Activated CD8-positive, alpha-beta memory T cell treated with anti-CD3 and anti-CD28 coated beads, Interleukin-2, amount 50 U/mL, for 48 hours (primary cell): ENCODE measurements around the gene KCNH8.
"Not testable (repeated sequence)": the region's sequence is repeated elsewhere in the genome, so short reads cannot be mapped to it uniquely, and the experiment has no call there.

Source experiments
- DNase-seq: peaks from one replicate; pipeline ENCODE4 v3.0.0-alpha.2; 2020

The KCNH8 gene

DNA sequence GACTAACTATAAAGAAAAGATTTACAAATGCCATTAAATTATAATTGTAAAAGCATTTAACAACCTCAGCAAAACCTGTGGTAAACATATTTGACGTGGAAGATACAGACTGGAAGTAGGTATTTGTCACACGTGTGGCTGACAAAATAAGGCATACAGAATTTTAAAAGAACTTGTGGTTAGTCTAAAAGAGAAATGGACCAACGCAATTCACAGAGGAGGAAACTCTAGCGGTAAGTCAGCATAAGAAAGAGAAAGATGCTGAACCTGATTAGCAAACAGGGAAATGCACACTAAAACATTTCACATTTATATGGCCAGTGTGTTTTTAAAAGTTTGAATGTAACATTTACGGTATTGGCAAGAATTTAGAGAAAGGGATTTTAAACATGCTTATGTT, 35.3 kb downstream of the KCNH8 start:
- no peak for DNase-seq

DNA sequence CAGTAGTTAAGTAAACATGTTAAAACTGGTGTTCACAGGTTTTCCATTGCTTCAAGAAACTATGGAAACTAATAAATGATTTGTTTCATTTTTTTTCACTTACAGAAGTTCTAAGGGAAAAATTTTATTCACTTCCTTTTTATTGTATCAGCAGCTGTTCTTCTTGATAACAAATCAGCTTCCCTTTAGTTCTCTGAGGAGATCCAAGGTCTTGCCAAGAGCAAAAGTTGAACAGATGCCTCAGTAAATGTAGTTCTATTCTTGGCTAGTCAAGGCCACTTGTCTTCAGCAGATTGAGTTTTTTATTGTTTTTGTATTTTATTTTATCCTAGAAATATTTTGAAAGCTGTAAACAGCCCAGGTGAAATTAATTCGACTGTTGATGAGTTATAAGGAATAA, 41.8 kb downstream of the KCNH8 start:
- DNase-seq: no peak

DNA sequence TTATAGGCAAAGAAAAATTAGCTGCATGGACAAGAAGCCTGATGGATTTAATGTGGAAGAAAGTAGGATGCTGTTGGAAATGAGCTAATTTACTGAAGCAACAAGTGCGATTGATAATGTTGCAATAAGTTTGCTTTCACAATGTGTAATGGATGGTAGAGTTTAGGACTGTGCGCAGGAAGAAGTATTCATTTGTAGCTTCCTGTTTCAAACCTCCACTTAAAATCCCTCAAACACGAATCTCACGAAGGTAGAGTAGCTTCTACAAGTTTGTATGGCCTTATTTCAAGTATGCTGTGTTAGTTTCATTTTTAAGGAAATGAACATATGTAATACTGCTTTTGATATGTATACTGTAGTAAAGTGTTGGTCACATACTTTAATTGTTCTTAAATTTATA, 42.3 kb downstream of the KCNH8 start:
- no peak for DNase-seq

GRCh38 chr3:19199131-19199530, 50.8 kb downstream of the KCNH8 start:
- DNase-seq: no peak

GRCh38 chr3:19202303-19202702, 54.0 kb downstream of the KCNH8 start:
- DNase-seq: no peak

- DNase-seq: no peak
Measured at GRCh38 chr3:19202754-19203153, 54.4 kb downstream of the KCNH8 start.

DNA sequence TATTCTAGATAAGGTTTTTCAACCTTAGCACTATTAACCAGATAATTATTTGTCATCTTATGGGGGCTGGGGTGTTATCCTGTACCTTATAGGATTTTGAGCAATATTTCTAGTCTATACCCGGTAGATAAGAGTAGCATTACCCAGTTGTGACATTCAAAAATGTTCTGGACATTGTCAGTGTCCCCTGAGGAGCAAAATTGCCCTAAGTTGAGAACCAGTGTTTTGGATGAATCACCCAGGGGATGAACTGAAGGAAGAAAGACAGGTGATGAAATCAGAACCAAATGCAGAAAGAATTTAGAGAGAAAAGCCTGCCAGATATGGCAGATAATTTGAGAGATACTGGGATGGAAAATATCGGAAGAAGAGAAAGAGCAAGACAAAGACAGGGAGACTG, 58.2 kb downstream of the KCNH8 start:
- DNase-seq: no peak

- DNase-seq: no peak
Measured at GRCh38 chr3:19213603-19214220, 65.4 kb downstream of the KCNH8 start.

DNA sequence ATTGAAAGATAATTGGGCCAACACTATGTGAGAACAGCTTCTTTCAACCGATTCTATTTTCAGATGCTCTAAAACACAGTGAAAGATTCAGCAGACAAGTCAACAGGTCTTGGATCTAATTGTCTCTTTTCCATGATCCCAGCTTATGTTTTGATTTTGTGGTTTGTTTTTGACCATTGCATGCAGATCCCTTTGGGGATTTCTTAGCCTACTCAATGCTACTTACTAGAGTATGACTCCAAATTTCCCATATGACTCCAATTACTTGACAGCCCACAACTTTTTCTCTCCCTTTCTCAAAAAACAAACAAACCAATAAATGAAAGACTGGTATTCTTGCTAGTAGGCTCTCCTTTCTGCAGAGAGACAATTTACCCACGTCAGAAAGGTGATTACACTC, 67.1 kb downstream of the KCNH8 start:
- no peak for DNase-seq

GRCh38 chr3:19216669-19217337, 68.5 kb downstream of the KCNH8 start:
- no peak for DNase-seq

- no peak for DNase-seq
Measured at GRCh38 chr3:19220311-19220710, 72.0 kb downstream of the KCNH8 start.

GRCh38 chr3:19221081-19221480, 72.8 kb downstream of the KCNH8 start:
- DNase-seq: no peak

- DNase-seq: no peak
Measured at GRCh38 chr3:19226479-19226878, 78.2 kb downstream of the KCNH8 start.

DNA sequence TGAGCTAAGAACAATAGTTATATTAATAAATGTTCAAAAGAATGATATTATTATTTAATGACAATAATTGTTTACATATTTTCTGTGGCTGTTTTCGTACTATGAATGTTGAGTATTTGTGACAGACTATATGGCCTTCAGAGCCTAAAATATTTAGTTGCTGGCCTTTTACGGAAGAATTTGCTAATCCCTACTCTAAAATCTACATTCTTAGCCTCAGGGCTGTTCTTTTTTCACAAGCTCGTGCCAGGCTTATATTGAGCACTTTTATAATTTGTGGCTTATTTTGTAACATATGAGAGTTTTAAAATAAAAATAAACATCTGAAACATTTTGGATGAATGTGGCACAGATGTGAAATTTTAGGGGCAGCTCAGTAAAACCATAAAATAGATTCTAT, 79.9 kb downstream of the KCNH8 start:
- DNase-seq: no peak

DNA sequence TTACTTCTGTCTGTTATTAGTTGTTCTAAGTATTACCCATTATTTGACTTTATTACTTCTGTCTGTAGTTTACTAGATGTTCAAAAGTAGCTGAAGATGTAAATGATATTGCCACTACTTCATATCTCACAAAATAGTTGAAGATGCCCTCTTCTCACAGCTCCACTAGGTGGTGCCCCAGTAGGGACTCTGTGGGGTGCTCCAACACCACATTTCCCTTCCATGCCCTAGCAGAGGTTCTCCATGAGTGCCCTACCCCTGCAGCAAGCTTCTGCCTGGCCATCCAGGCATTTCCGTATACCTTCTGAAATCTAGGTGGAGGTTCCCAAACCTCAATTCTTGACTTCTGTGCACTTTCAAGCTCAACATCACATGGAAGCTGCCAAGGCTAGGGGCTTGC, 80.8 kb downstream of the KCNH8 start:
- no peak for DNase-seq

GRCh38 chr3:19229881-19230280, 81.6 kb downstream of the KCNH8 start:
- not testable (repeated sequence) for DNase-seq

DNA sequence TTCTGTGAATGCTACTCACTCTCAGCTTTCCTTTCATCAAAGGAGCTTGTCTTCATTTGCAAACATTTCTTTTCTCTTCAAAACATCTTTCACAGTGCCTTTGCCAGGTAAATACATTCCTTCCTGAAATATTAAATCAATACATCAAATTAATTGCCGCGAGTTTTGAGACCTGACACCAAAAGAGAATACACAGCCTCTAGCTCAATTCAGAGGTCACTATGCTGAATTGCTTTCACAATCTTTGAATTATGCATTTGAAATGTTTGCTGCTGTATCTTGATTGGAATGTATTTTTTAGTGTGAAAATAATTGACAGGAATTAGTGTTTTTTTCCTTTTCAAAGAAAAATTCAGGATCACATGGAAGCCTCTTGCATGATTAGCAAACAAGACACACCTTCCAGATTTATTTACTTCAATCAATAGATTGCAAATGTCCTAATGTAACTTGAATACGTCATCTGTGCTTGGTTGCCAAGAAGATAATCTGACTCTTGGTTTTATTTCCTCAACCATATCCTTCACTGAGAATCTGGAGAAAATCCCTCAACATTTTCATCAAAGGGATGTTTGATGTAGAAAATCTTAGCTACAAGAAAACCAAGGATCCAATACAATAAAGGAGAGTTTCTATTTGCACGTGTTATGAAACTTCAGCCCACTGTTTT, 83.6 kb downstream of the KCNH8 start:
- DNase-seq: no peak

- no peak for DNase-seq
Measured at GRCh38 chr3:19232566-19232965, 84.3 kb downstream of the KCNH8 start.

DNA sequence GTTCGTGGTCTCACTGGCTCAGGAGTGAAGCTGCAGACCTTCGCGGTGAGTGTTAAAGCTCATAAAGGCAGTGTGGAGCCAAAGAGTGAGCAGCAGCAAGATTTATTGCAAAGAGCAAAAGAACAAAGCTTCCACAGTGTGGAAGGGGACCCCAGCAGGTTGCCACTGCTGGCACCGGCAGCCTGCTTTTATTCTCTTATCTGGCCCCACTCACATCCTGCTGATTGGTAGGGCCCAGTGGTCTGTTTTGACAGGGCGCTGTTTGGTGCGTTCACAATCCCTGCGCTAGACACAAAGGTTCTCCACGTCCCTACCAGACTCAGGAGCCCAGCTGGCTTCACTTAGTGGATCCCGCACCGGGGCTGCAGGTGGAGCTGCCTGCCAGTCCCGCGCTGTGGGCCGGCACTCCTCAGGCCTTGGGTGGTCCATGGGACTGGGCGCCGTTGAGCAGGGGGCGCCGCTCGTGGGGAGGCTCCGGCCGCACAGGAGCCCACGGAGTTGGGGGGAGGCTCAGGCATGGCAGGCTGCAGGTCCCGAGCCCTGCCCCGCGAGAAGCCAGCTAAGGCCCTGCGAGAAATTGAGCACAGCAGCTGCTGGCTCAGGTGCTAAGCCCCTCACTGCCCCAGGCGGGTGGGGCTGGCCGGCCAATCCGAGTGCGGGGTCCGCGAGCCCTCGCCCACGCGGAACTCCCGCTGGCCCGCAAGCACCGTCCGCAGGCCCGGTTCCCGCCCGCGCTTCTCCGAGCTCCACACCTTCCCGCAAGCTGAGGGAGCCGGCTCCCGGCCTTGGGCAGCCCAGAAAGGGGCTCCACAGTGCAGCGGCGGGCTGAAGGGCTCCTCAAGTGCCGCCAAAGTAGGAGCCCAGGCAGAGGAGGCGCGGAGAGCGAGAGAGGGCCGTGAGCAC, 85.8 kb downstream of the KCNH8 start:
- not testable (repeated sequence) for DNase-seq

- DNase-seq: no peak
Measured at GRCh38 chr3:19248143-19248542, 99.8 kb downstream of the KCNH8 start.

DNA sequence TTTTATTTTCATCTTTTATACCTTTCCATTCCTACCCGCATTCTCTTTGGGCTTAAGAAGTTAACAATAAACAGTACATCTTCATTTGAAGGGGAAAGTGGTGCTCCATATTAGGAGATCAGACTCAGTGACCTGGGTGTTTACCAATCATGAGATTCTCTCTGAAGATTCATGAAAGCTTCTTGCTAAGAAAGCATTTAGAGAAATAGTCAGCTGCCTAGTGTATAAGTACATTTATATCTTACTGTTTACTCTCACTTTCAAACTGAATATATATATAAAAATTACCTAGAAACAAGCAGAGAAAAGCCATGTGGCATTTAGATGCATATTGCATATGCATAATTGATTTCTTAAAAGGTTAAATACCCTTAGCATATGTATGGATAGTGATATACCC, 100.5 kb downstream of the KCNH8 start:
- no peak for DNase-seq

DNA sequence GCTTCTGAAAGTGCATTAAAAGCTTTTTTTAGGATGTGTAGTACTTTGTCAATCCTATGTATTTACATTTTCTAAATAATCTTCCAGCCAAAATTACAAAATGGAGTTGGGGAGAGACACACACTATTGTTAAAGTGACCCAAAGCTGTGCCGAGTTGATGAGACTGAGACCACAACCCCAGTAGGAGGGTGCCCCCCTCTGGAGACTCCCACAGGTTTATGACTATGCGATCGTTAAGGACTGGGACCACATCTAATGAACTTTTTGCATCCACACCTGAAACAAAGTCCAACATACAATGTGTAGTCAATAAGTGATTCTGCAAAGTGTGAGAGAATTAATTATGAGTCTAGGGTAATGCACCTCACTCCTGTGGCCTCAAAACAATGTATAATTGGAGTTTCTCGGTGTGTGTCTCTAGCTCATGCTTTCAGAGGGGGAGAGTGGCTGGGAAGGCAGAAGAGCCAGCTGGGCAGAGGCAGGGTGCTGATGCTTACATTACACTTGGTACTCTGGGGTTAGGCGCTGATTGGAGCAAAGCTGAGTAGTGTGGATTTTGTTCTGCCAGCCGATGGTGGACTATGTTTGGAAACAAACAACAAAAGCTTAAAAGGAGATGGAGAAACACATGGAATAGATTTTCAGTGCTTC, 102.8 kb downstream of the KCNH8 start:
- no peak for DNase-seq

- no peak for DNase-seq
Measured at GRCh38 chr3:19254189-19254588, 105.9 kb downstream of the KCNH8 start.
